HG02973 (cell line): ENCODE data around the gene UVRAG.

Experiments used
- ATAC-seq: cut with Tn5 transposase; IDR thresholded peaks from one replicate; pipeline ENCODE4 v1.9.1; 2021; ENCODE audit warnings: moderate library complexity; ENCODE audit not compliant: unreplicated experiment

The UVRAG gene

DNA sequence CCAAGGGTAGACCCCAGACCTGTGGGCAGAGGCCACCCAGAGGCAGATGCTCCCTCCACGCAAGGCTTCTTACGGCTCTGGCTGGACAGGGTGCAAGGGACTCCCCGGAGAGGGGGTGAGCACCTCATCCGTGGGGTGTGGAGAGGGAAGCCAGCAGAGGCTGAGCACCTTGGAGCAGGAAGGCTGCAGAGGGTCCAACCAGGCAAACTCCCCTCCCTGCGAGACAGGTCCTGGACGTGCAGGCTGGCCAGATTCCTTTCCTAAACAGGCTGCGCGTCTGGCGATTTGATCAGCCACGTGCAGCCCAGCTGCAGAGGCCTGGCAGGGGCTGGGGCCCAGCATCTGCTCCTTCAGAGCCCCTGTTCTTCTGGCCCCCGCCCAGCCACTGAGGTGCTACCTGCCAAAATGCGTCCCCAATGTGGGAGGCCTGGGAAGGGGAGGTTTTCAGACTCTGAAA is 342.0 kb downstream of the UVRAG start:
- no peak for ATAC-seq

DNA sequence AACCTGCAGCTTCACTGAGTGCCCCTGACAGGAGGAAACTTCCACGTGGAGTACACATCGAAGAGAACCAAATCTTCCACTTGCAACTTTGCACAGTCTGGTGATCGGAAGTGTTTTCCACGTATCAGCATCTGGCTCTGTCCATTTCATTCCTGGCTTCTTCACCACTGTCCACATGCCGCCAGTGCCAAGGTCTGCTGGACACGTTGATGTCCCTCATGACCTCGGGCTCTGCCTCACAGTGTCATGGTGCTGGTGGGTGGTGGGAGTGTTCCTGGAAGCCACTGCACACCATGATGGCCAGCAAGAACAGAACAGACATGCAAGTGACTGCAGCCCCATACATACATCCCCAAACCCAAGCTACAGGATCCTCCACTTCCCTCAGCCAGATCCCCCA is 342.9 kb downstream of the UVRAG start:
- ATAC-seq, result no peak

DNA sequence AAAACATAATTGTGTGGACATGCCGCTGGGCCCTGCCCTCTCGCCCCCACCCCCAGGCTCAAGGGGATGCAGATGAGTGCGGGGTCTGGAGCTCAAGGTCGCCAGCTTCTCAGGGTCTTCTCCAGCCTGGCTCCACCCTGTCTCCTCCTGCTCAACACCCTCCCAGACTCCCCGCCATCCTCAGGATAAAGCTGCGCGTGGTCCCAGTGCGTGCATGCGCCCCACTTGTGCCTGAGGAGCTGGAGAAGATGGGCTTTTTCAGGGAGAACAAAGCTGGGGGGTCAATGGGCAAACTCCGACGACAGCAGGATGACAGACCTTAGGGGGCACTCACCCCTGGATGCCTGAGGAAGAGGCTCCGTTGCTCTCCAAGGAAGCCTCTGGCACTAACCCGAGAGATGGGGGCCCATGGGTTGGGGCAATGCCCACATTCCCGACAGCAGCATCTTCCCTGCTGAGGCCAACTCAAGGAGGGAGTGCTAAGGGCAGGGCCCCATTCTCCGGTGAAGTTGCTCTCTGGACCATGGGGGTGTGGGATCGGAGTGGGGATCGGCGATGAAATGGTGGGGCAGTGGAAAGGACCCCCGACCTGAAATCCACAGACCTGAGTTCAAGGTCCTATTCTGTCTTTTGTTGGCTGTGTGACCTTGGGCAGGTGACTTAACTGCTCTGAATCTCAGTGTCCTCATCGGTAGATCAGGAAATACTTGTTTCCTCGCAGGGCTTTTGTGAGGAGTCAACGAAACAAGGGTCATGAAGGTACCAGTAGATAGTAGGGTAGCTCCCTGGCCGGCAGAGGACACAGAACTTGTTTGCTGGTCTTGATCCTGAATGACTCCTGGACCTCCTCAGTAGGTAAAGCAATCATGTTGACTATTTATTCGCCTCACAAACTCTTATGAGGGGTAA is 343.6 kb downstream of the UVRAG start:
- no peak for ATAC-seq

DNA sequence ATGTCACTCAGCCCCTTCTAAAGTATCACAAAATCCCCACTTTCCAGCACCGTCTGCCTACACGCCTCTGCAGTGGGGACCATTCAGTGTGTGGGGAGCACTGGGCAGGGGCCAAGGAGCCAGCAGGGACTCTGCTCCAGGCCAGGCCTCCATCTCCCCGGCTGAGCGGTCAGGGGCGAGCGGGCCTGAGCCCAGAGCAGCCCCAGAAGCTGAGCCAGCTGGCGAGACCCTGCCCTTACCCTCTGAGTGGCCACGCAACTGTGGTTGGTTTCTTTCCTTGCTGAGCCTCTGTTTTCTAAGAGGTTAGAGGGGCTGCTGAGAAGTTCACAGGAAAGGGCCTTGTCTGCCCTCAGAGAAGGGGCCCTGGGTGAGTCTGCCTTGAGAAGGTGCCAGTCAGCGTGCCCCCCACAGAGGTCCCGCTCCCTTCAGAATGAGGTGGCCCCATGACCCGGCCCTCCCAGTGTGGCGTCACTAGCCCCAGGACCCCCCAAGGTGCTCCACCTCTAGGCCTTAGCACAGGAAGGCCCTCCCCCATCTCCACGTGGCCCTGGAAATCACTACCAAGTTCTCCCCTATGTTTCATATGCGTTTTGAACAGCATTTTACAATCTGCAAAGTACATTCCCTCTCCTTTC is 344.4 kb downstream of the UVRAG start:
- no peak for ATAC-seq

DNA sequence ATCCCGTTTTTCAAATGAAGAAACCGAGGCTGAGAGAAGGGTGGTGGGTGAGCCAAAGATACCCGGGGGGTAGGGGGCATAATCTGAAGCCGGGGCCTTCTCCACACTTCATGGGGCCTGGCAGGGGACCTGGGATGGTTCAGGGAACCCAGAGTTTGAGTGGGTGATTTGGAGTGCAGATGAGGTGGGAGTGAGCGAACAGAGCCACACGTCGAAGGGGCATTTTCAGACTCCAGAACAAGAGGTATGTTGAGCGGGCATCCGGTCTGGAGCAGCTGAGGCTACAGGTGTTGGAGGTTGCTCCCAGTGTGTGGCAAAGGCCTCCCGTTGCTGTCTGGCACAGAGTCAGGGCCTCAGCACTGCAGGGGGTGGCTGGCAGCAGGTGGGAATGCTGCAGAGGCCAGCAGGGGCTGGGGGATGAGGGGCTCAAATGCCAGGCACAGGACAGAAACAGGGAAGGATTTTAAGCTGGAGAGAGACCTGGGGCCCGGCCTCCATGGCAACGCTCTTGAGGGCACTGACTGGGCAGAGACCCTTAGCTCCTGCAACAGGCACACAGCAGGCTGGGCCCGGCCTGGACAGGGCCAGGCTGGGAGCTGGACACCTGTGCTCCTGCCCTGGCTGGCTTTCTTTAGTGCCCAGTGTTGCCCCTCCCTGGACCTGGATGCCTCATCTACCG is 345.1 kb downstream of the UVRAG start:
- no peak for ATAC-seq

DNA sequence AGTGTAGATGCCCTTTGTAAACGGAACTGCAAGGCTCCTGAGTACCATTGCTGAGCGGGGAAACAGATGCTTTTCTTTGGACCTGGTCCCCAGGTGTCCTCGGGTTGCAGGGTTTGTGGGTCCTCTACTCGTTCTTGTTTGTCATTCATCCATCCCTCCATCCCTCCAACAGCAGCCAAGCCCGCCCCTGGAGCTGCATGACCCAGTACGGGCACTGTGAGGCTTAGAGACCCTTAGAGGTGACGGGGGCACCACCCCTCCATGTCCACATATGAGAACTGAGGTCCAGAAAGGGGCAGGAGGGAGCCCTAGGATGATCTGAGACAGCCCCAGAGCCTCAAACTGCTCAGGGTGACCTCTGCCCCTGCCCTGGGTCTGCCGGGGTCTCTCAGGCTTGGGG is 345.8 kb downstream of the UVRAG start:
- no peak for ATAC-seq

DNA sequence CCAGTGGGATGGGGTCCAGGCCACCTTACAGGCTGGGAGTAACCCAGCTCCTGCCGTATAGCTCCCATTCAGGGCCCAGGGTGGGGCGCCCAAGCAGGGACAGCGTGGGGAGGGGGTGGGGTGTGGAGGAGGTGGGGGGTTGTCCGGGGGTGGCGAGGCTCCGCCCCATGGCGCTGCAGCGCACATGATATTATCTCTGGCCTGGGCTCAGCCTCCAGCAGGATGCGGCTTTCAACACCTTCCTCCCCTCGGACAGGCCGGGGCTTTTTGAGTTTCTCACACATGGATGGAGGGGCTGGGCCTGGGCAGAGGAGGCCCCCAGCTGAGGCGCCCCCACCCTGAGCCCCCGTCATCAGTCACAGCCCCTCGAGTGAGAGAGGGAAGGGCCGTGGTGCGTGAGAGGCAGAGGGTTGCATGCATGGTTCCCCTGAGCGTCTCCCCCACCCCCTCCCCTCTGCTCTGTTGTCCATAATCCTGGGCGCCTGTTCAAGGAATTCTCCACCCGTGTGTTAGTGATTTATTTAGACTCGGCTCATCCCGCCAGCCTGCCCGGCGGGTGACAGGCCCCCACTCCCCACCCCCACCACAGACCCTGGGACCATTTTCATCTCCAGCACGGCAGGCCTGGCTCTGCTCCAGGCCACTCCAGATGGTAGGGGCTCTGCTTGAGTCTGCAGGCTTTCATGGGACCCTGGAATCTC is 346.4 kb downstream of the UVRAG start:
- ATAC-seq, result no peak

DNA sequence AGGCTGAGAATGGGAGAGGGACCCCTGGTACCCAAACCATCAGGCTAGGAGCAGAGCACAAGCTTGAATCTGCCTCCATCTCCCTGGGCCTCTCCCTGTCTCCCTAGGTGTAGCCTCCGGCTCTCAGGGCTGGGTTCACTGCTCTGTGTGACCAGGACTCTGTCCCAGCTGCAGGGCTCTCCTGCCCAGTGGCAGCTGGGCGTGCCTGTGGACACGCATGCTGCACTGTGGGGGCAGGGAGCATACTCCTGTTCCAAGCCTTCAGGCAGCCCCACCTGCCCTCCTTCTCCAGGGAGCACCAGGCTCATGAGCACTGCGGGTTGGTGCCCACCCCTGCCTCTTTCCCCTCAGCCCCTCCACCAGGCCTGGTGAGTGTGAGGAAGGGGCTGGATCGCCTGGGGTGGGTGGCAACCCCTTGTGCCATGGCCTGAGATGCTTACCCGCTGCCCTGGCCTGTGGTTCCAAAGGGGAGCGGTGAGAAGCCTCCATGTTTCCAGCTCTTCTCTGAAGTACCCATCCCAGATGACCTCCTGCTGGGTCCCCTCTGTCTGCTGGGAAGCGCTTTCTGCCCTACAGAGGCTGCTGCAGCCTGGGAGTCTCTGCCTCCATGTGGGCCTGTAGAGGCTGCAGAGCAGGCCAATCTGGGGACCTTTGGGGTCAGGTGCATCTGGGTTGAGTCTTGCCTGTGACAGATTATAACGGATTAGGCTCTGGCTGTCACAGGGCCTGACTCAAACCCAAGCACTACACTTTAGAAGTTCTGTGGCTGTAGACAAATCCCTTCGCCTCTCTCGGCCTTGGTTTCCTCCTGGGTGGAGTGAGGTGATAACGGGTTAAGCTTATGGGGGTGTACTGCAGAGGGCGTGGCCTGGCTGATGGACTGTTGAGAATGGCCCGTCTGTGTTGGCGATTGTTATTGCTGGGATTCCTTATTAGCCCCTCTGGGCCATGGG is 347.6 kb downstream of the UVRAG start:
- ATAC-seq, result no peak

DNA sequence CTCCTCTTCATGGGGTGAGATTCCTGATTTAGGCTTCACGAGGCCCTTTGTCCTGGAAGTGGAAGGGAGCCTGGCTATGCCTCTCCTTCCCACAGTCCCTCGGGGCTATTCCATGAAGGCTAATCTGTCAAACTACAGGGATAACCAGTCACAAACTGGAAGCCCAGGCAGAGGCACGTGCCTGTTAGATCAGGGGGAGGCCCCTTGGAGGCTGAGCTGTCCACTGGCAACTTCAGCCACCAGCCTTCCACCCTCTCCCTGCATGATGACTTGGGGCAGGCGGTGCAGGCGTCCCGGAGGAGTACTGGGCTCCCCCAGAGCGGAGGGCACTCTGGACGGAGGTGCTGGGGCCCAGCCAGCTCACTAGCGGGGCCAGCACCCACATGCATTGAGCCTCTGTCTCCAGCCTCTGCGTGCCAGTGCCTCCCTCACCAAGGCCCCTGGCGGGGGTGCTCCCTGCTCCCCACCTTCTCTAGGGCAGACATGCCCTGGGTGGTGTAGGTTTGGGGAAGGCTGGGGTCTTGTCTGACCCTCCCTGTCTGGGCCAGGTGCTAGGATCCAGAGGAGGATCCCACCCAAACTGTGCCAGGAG is 348.4 kb downstream of the UVRAG start:
- no peak for ATAC-seq

DNA sequence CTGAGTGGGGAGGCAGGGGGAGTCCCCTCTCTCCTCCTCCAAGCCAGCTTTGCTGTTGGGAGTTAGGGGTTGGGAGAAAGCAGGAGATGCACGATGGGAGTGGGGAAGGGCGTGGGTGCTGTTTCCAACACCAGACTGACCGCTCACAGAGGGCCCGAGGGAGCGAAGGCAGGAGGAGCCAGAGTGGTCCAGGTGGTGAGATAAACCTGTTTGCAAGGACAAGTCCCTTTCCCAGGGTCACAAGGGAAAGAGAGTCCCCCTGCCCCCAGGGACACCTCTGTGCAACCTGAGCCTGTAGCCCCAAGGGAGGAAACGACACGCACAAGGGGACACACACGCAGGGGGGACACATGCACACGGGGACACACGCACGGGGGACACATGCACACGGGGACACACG is 349.1 kb downstream of the UVRAG start:
- no peak for ATAC-seq

DNA sequence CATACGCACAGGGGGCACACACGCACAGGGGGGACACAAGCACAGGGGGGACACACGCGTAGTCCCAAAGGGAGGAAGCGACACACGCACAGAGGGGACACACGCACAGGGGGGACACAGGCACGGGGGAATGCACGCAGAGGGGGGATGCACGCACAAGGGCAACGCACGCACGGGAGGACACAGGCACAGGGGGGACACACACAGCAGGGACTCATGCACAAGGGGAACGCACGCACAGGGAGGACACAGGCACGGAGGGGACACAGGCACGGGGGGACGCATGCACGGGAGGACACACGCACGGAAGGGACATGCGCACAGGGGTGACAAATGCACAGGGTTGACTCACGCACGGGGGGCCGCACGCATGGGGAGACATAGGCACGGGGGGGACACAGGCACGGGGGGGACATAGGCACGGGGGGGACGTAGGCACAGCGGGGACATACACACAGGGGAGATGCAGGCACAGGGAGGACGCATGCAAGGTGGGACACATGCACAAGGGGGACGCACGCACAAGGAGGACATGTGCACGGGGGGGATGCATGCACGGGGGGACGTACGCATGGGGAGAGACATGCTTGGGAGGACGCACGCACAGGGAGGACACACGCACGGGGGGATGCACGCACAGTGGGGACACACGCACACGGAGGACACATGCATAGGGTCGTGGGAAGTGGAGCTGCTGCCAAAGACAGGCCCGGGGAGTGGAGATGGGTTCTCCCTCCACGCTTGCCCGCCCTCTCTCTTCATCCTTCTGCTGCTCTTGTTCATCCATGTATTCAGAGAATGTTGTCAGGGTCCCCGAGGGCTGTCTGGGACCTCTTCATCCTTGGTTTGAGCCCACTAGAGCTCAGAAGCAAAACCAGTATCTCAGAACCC is 350.1 kb downstream of the UVRAG start:
- ATAC-seq, result no peak

DNA sequence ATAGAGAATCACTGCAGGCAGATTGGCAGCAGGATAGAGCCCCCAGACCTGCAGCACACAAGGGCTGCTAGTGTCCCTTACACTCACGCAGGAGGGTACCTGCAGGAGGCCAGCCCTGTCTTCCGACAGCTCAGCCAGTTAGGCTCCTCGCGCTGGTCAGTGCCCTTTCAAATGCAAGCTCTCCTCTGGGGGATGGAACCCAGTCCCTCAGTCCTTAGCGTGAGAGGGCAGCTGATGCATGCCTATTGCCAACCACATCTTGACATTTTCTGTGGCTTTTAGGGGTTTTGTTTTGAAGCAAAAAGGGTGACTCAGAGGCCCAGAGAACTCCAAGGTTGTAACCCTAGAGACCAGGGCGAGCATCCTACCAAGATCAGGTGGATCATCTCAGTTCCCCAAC is 351.3 kb downstream of the UVRAG start:
- no peak for ATAC-seq

DNA sequence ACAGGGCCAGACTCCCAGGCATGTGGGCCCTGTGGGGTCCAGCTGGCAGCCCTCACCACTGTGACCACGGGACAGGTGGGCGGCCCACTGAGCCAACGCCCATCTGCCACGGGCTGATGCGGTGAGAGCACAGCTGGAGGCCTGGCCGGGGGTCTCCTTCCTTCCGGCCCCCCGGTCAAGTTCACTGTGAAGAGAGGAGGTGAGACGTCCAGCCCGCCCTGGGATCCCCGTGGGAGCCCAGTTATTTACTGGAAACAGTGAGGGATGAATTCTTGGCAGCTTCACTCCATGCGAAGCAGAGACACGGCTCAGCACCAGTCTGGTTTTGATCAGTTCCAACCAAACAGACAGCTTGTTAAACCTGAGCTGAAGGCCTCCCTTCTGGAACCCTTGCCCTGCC is 352.6 kb downstream of the UVRAG start:
- ATAC-seq, result no peak

DNA sequence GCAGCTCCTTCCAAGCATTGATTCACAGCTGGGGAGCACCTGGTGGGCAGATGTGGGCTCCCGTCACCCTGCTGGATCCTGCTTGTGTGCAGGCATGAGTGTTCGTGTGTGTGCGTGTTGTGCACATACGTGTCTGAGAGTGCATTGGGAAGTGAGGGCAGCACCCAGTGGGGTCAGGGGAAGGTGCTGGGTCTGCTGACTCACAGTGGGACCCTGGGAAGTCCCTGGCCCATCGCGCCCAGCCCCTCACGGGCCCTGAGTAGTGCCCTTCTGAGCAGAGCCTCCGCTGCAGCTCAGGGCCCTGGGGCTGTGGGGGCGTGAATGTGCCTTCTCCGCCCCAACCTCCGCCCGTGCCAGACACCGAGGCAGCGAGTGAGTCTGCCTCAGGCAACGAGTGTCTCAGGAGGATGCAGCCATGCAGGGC is 354.5 kb downstream of the UVRAG start:
- ATAC-seq, result no peak

DNA sequence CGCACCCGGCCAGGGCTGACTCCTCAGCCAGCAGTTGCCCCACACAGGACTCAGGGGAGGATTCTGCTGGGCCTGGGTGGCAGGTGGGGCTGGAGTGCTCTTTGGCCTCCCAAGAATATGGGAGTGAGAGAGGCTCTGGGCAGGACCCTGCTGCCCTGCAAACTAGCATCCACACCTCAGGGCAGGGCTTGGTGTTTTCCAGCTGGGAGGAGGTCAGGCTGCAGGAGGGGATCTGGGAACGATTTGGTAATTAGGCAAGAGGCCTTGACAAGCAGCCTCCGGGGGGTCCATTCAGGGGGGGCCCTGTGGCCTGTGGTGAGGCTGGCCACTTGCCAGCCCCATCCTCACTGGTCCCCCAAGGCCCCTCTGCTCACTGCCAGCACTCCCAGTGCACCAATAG is 355.5 kb downstream of the UVRAG start:
- ATAC-seq, result no peak

DNA sequence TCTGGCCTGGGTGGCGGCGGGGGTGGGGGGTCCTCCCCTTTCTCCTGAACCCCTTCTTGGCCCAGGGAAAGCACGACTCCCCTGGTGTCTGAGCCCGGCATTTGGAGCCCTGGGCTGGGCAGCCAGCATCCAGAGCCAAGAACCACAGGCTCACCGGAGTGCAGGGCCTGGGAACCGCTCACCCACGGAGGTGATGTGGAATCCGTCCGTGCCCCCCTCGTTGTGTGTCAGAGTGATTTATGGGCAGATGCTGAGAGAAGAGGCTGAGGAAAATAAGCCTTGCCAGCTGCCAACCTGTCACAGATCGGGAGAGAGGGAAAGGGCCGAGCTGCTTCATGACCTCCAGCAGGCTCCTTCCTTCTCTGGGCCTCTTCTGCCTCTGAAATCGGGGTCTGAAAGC is 357.6 kb downstream of the UVRAG start:
- ATAC-seq, result no peak

DNA sequence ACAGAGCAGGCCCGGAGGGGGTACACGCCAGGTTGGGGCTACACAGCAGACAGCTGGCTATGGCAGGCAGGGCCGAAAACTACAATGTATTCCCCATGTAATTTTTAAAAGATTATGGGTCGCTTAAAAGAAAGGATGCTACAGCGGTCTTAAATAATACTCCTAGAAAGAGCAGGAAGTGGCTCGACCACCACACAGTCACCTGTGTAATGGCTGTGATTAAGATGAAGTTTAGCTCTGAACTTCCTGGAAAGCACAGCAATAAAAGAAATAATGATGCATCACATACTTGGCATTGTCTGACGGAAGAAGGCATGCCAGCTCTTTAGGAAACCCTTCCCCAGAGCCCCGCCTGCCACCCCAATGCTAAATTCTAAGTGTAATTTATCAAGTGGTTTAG is 358.7 kb downstream of the UVRAG start:
- no peak for ATAC-seq

DNA sequence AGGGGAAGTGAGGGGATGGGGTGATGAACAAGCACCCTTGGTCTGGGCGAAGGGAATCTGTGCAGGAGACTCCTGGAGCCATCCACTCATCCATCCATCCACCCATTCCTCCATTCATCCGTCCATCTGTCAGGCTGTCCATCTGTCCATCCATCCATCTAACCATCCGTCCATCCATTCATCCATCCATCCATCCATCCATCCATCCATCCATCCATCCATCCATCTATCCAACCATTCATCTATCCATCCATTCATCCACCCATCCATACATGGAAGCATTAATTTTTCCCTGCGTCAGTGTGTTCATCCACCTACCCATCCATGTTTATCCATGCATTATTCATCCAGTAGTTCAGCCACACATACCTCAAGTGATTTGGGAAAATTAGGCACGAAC is 359.3 kb downstream of the UVRAG start:
- ATAC-seq, result no peak

DNA sequence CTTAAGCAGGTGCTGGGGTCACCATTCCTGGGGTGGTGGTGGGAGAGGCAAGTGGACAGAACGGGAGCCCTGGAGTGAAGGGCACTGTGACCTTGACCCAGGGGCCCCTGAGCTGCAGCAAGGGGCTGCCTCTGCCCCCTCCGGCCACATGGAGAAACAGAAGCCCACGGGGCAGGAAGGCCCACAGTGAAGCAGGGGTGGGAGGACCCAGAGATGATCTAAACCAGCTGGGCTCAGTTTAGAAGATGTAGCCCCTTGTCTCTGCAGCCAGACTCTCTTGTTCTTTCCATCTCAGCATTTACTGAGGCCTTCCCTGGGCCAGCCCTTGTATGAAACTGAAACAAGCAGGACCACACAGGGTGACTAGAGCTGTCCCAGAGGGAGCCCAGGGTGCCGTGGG is 360.8 kb downstream of the UVRAG start:
- ATAC-seq, result no peak
